DMS53 treated with DMSO at 0.1 percent for 48 hours (cell line): ENCODE results near the gene VWA2.
A peak's percentile ranks its signal among the peaks of the same experiment; 100 is the strongest.

Experiments used
- DNase-seq: peaks from one replicate; lab custom pipeline; 2025; ENCODE audit not compliant: unreplicated experiment; lab: John Stamatoyannopoulos, UW

Gene VWA2

DNA sequence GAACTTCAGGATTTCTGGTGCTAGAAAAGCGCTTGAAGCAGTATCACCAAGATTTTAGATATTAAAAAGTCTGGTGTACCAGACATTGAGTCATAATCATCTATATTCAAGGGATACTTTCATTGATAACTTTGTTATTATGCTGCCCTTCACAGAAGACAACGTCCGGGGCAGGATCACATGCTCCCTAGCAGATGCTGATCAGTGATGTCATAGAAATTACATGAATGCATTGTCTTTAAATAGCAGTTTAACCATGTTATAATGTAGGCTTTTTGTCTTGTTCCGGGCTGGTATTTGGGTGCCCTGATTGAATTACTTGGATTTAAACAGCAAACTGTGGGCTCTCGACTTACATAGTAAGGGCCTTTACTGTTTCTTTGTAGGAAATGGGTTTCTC, 54.0 kb downstream of the VWA2 start:
- no peak for DNase-seq

DNA sequence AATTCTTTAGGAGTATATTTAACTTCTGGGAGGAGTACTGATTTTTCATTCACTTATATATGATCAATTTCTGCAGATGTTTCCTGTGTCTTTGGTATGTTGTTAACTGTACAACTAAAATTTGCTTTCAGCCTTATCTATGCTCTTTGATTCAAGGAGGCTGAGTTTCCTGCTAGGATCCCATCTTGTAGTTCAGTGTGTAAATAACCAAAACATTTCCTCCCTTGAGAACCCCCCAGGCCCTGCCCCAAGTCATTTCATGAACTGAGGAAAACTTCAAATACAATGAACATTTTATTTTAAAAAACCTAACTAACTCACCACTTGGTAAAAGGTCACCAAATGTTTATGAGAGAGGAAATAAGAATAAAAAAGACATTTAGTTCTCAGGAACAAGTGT, 55.5 kb downstream of the VWA2 start:
- no peak for DNase-seq

DNA sequence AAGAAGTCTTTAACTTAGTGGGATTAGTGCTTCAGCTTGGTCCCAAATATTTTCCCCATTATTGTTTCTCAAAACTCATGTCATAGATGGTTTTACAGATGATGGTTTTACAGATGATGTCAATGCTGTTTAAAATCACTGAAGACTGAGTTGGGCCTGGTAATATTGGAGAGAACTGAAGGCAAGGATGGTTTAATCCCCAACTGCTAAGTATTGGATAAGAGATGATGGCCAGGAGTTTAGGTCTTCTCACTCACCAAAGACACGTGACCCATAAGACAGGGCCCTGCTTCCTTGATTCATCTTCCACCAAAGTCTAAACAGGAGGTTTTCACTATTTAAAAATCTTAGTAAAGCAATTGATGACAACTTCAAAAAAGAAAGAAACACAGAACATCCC, 56.3 kb downstream of the VWA2 start:
- no peak for DNase-seq

DNA sequence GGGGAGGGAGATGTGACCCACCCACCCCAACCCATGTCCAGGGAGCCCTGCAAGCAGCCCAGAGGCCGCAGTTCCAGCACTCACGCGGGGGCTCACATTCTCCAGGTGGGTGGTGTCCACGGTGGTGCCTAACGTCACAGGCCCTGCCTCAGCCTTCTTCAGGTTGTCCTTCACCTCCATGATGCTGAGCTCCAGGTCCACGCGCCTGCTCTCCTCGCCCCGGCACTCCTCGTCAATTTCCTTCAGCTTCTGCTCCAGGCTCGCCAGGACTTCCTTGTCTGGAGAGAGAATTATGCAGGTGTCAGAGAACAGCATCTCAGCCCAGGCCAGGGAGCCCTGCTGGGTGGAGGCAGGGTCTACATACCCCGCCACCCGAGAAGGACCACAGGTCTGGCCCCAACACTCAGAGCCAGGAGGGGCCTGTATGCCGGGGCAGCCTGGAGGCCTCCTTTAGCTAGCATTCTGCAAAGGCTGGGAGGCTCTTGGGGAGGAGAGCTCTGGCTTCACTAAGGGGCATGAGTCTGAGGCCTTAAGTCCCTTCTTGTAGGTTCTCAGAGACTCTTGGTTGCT, 58.2 kb downstream of the VWA2 start:
- no peak for DNase-seq

DNA sequence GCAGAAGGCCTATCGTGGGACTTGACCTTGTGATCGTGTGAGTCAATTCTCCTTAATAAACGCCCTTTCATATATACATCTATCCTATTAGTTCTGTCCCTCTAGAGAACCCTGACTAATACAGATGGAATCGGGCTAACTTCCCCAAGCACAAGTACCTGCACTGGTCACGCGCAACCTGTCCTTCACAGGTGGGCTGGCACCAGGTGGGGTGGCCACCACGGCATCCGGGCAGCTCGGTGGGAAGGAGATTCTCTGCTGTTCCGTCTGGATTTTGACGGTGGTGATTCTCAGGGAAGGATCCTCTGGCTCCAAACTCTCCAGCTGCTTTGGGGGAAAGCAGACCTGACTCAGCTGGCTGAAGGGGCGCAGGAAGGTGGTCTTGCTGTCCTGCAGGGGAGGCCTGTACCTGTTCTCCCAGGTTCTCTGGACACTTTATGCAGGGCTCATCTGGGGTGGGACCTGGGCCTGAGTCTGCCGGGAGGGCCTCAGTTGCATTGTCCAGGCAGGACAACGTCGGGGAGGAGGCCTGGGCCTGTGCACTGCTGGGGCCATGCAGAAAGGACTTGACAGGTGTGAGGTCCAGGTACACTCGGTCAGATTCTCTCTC, 61.1 kb downstream of the VWA2 start:
- DNase-seq: no peak

DNA sequence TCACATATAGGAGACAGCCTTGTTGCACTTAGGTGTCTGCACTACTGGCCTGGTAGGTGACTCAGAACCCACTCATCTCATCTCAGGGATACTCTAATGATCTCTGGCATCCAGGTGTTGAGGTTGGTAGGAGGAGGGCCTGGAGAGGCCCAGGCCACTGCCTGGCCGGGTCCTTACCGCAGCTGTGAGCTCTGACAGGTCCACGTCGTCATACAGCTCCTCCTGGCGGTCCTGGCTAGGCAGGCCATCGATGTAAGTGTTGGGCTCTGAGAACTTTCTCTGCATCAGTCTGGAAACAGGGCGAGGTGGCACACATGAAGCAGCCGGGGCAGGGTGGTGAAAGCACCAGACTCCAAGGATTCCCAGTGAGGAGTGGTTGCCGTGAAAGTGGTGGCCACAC, 62.1 kb downstream of the VWA2 start:
- DNase-seq: no peak

DNA sequence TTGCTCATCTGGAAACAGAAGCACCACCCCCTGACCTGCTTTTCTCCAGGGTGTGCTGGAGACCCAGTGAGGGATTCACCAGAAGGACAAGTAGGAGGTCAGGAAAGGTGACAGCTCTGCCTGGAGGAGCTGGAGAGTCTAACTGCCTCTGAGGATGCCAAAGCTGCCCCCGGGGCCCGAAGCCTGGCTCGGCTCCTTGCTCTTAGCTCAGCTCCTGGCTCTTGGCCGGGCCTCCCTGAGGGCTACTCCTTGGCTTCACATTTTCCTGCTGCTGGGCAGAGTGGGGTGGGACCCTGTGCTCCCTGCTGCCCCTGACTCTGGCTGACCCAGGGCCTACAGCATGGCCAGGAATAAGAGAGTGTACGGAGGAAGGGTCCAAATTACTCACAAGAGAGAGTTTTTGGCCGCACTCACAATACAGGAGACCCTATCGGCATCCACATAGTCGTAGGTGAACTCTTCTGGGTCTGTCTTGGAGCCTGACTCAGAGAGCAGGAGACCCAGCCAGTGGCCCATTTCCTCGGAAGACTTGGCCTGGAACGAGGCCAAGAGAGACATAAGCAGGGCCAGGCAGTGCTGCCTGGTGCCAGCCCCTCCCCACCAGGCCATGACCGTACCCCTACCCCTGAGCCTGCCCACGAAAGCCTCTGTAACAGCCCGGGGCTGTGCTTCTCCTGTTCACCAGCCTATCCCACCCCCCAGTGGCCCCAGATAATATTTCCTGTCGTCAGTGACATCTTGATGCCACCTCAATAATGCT, 63.1 kb downstream of the VWA2 start:
- DNase-seq: no peak

DNA sequence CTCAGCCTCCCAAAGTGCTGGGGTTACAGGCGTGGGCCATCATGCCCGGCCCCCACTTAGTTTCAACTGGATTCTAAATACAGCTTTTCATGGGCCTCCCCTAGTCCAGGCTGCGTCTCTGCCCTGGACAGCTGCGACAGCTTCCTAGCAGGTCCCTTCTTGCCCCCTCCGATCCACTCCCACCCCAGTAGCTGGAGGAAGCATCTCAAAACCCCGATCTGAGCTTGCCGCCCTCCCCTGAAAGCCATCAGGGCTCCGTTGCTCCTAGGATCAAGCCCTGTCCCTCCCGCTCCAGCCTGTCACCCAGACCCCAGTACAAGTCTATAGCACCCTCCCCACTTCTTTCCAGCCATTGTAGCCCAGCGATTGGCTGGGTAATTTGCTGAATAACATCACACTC, 64.5 kb downstream of the VWA2 start:
- no peak for DNase-seq

DNA sequence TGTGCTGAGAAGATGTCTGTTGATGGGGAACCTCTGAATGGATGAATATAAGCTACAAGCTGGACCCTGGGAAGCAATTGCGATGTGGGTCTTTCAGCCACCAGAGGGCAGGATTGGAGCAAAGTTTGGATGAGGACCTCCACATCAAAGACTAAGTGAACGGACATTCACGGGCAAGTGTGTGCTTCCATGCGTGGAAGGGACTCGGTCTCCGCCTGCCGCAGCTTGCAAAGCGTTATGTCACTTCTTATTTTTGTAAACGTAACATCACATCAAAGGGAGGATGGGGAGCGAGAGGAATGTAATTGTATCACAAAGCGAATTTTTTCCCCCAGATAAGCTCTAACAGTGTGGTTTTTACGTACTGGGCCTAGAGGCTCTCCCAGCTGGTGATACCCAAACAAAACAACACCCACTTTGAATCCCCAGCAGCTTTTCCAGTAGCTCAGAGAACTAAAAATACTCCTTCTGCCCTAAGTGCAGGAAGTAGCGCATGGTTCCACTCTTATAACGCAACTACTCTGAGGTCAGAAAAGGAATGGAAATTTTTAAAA, 65.0 kb downstream of the VWA2 start:
- peak; percentile 81 for DNase-seq

DNA sequence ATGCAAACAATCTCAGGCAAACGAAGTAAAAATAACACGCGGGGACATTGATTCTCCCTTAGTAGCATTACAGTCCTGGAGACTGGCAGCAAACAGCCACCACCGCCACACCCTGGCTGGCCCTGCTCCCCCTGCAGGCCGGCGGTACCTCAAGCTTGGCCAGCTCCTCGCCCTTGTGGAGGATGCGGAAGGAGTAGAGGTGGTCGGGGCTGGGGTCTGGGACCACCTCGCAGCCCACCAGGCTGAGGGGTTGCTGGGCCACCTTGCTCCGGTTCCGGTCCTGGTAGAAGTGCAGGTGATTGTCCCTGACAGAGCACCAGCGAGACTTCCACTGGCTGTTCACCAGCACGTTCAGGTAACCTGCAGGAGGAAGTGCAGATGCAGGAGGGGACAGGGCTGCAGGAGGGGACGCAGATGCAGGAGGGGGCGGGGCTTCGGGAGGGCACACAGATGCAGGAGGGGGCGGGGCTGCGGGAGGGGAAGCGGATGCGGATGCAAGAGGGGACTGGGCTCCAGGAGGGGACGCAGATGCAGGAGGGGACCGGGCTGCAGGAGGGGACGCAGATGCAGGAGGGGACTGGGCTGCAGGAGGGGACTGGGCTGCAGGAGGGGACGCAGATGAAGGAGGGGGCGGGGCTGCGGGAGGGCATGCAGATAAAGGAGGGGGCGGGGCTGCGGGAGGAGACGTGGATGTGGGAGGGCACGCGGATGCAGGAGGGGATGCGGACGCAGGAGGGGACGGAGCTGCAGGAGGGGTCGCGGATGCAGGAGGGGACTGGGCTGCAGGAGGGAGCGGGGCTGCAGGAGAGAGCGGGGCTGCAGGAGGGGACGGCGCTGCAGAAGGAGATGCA, 65.7 kb downstream of the VWA2 start:
- peak; percentile 72 for DNase-seq

DNA sequence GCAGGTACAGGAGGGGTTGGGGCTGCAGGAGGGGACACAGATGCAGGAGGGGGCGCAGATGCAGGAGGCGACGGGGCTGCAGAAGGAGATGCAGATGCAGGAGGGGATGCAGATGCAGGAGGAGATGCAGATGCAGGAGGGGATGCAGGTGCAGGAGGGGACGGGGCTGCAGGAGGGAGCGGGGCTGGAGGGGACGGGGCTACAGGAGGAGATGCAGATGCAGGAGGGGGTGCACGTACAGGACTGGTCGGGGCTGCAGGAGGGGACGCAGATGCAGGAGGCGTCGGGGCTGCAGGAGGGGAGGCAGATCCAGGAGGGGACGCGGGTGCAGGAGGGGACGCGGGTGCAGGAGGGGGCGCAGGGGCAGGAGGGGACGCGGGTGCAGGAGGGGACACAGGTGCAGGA, 66.5 kb downstream of the VWA2 start:
- no peak for DNase-seq

DNA sequence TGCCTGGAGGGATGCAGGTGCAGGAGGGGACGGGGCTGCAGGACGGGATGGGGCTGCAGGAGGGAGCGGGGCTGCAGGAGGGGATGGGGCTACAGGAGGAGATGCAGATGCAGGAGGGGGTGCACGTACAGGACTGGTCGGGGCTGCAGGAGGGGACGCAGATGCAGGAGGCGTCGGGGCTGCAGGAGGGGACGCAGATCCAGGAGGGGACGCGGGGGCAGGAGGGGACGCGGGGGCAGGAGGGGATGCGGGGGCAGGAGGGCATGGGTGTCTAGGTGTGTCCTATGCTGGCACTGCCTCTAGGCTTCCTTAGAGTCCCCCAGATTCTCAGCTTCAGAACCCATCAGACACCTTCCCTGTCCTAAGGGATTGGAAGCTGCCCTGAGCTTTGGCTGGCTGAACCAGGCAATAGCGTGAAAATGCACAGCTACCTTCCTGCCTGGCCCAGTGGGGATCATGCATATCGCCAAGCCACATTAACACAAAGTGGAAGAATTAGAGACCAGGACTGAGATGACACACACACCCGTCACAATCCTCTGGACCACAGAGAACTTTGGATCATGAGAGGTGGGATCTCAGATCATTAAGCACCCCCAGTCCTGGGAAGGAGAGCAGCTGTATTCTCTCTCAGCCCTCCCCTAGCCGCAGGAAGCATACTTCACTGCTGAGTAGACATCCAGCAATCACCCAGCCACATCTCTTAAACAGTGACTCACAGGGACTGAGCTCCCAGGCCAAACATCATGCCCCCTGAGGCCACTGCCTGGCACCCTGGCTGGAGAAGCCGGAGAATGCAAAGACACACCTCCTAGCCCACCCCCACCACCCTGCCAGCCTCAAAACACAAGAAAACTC, 67.3 kb downstream of the VWA2 start:
- no peak for DNase-seq

DNA sequence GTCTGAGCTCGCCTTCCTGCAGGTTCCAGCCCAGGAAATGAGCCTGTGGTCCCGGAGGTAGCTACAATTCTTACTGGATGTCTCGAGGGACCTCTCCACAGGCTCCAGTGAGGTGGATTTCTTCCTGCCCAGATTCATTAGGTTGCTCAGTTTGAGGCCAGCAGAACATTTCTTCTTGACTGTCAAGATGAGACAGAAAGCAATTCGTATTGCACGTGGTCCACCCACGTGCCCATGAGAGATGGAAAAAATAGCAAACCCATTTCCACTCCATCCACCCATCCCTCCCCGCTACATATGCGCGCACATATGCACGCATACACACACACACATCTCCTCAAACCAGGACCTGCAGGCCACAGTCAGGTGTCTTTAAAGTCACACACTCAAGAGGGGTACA, 68.7 kb downstream of the VWA2 start:
- DNase-seq: no peak

DNA sequence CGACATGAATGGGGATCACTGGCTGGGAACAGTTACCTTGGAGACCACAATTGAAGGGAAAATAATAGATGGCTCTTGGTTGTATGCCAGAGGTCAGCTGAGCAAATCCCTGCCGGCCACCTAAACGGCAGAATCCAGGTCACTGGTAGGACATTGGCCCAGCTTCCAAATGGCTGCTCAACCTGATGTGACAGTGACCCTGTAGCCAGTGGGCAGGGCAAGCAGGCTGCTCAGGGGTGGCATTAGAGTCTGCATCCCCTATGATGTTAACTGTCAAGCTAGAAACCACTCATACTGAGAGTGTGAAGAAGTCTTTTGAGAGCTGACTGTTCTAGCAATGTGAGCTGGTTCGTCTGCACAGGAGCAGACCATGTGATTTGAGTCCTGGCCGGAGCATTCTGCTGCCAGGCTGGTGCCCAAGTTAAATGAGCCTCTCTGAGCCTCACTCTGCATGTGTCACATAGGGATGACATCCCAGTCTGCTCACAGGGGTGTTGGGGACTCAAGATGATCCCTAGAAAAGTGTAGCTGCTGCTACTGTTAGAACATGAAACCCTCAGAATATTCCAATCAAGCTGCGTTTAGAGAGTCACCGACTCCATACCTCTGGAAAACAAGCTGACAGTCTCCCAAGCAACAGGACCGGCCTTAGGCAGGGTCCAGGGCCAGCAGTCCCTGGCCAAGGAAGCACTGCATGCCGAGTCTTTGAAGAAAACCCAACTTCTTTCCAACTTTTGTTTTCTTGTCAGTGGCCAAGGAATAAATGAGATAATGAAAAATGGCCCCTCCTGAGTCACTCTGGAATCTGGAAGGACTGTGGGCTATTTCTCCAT, 69.7 kb downstream of the VWA2 start:
- DNase-seq: no peak

DNA sequence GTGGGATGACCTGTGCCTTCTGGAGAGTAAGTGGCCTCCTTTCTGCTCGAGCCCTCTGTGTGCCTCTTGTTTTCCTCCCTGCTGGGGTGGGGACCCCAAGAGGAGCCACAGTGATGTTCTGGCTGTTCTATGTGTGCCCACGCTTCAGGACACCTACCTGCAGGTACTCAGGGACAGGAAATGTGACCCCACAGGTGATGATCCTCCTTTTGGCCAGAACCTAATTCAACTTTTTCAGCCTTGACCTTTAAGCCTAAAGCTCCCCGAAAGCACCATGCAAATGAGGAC, 70.3 kb downstream of the VWA2 start:
- DNase-seq: no peak

DNA sequence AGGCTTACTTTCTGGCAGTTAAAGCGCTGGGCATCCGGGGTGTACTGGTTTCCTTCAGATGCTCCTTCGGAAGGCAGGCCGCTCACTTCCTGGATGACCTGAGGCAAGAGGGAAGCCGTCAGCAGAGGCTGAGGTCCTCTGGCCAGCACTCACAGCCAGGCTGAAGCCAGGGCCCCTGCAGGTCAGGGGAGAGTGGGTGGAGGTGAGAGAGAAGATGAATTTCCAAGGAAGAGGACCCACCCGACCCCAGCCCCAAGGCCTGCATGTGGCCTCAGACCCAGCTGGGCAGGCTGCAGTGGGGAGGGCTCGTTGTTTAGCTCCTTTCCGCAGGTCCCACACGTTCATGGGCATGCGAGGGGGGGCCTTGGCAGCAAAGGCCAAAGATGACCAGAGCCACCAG, 71.3 kb downstream of the VWA2 start:
- no peak for DNase-seq

DNA sequence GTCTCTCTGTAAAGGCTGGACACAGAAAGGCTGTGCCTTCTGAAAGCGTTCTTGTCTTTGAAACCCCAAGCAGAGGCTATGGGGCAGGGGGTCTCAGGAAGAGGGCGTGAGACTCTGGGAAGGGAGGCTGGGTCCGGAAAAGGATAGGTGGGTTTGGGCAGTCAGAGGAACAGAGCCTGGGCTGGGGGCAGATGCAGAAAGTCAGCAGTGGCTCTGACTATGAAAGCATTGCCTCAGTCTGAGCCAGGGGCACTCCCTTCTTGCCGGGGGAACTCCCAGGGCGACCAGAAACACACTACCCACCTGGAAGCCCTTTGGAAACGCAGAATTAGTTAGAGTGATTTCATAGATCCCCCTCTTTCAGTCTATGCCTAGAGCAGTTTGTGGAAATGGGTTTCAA, 72.0 kb downstream of the VWA2 start:
- DNase-seq: no peak

DNA sequence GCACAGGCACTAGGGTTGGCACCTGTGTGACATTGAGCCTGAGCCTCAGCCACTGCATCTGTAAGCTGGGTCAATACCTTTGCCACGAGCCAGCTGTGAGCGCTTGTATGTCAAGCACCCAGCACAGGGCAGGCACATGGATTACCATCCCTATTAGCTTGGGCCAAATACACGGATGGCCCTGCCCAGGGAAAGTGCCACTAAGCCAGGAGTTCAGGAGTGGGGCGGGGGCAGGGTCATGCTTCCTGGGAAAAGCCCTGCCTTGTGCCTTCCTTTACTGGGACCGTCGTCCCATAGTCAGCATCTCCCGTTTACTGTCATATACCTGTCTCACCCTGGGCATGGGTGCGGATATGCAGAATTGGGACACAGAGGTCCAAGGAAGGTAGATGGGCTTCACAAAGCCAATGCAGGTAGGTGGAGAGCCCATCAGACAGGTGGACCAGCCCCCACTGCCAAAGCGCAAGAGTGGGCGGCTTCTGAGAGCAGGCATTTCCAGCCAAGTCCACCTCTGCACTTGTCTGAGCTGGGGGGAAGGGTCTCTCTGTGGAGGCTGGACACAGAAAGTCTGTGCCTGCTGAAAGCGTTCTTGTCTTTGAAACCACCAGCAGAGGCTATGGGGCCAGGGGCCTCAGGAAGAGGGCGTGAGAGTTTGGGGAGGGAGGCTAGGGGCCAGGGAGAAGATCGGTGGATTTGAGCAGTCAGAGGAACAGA, 72.6 kb downstream of the VWA2 start:
- DNase-seq: no peak

DNA sequence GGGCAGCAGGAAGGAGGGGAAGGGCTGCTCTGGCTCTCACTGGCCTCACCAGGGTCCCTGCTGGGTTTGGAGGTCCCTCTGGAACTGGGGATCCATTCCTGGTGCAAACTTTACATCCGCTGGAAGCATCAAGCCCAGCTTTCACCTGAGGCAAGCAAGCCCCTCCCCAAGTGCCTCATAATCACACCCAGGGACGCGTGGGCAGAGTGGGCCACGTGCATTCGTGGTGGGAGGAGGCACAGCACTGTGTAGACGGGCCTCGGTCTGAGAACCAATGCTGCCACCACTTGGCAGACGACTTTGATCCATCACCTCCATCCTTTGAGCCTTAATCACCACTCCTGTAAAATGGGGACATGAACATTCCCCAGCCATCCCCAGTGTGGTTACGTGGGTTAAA, 74.1 kb downstream of the VWA2 start:
- DNase-seq: no peak
